Heart left ventricle (tissue), 13 donors: Measurements from ENCODE around the gene NAPG.

Experiments
- POLR2A ChIP-seq, 2 donors: fragments of 450-650 bp; IDR thresholded peaks; one replicate each; pipeline ENCODE4 v1.6.1; 2017; ENCODE audit warnings: antibody characterized with exemption in 2 of 2, mild to moderate bottlenecking in 2 of 2, moderate library complexity in 2 of 2
- TF ChIP-seq, protein P1 (sequence below), 12 donors: fragments of 200-600 bp; sonication (generic) in 4 of 12; IDR thresholded peaks; one replicate each; pipeline versions ENCODE4 v1.5.0 to v1.8.0; 2018 to 2022; ENCODE audit warnings: antibody characterized with exemption in 12 of 12, mild to moderate bottlenecking in 5 of 12
- donor health status: ischemic (EF 13 %, LVEDD 7.1; RV severe dilation, severe dysfunction).
- donor health status: DM: no; HTN: yes; CAD: no.
- donor health status: DM: no; HTN: no; CAD: no.
- donor health status: ischemic (EF 25% LVEDD 6.9; RV normal size, moderate dysfunction).
- donor health status: ischemic (EF 25% LVEDD 5.7; RV mildly dilated, moderate dysfunction).
- donor health status: ischemic (EF 35%, LVEDD 5.7; RV mildly dilated, moderate dysfunction).
- donor health status: nonischemic (EF 11% LVEDD 7.7; RV severe dilation, severe dysfunction).
- donor health status: DM: yes; HTN: yes; CAD: no.
- donor health status: PGD.
- donor health status: ischemic (EF 29% LVEDD 5.4; RV normal size, mild dysfunction).
- donor health status: nonischemic (EF 23%, LVEDD 6.1; RV moderate dilation, normal function).

DNA sequence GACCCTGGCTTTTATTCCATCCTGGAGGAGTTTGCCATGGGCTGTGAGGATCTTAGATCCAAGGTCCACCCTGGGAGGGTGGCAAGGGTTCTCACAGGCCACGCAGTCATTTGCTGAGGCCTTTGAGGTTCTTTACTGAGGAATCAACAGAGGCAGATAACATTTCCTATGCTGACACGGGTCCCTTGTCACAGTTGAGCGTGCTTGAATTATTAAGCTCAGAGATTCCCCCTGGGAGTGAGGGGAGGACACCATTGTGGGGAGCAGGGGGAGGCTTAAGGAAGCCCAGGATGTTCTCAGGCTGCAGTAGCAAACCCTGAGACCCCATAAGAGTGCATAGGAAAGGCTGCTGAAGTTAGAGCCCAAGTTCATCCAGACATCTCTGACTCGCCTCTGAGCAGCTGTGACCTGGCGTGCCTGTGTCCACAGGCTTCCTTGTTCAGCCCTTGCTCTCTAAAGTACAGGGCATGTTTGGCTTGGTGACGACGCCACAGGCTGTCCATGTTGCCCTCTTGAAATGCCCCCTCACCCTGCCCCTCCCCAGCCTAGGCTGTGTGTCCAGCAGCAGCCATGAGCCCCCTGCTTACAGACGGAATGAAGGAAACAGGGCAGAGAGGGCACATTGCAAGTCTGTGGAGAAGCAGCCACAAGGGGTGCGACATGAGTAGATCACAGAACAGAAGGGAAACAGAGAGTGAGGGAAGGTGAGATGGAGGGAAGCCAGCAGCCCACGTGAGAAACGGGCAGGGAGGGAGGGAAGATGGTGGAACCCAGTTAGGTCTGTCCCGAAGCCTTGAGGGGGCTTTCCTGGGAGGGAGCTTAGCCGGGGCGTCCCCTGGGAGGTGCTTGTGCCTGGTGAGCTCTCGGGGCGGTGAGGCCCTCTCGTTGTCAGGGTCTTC lies 34.0 kb downstream of the NAPG start:
- TF ChIP-seq, protein P1, sequence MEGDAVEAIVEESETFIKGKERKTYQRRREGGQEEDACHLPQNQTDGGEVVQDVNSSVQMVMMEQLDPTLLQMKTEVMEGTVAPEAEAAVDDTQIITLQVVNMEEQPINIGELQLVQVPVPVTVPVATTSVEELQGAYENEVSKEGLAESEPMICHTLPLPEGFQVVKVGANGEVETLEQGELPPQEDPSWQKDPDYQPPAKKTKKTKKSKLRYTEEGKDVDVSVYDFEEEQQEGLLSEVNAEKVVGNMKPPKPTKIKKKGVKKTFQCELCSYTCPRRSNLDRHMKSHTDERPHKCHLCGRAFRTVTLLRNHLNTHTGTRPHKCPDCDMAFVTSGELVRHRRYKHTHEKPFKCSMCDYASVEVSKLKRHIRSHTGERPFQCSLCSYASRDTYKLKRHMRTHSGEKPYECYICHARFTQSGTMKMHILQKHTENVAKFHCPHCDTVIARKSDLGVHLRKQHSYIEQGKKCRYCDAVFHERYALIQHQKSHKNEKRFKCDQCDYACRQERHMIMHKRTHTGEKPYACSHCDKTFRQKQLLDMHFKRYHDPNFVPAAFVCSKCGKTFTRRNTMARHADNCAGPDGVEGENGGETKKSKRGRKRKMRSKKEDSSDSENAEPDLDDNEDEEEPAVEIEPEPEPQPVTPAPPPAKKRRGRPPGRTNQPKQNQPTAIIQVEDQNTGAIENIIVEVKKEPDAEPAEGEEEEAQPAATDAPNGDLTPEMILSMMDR (IDR thresholded peaks at IDR 0.05): no peak
- TF ChIP-seq POLR2A (IDR thresholded peaks at IDR 0.05): no peak
